Inferior parietal cortex (tissue), 1 donor: Measurements from ENCODE around the gene CA9.
A peak's percentile ranks its signal among the peaks of the same experiment; 100 is the strongest.
"Not testable (repeated sequence)": the region's sequence is repeated elsewhere in the genome, so short reads cannot be mapped to it uniquely, and the experiment has no call there.

Source experiments
- DNase-seq: peaks from one replicate; pipeline ENCODE4 v3.0.0-alpha.2; 2016; ENCODE audit errors: extremely low spot score

Gene CA9

DNA sequence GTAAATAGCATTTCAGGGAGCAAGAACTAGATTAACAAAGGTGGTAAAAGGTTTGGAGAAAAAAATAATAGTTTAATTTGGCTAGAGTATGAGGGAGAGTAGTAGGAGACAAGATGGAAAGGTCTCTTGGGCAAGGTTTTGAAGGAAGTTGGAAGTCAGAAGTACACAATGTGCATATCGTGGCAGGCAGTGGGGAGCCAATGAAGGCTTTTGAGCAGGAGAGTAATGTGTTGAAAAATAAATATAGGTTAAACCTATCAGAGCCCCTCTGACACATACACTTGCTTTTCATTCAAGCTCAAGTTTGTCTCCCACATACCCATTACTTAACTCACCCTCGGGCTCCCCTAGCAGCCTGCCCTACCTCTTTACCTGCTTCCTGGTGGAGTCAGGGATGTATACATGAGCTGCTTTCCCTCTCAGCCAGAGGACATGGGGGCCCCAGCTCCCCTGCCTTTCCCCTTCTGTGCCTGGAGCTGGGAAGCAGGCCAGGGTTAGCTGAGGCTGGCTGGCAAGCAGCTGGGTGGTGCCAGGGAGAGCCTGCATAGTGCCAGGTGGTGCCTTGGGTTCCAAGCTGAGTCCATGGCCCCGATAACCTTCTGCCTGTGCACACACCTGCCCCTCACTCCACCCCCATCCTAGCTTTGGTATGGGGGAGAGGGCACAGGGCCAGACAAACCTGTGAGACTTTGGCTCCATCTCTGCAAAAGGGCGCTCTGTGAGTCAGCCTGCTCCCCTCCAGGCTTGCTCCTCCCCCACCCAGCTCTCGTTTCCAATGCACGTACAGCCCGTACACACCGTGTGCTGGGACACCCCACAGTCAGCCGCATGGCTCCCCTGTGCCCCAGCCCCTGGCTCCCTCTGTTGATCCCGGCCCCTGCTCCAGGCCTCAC is at the start of gene CA9:
CA9 (plus strand) TSS at position 797 of the 893 bp plus-strand sequence; CDS start at position 829, 32 bp downstream.
- DNase-seq, result no peak

DNA sequence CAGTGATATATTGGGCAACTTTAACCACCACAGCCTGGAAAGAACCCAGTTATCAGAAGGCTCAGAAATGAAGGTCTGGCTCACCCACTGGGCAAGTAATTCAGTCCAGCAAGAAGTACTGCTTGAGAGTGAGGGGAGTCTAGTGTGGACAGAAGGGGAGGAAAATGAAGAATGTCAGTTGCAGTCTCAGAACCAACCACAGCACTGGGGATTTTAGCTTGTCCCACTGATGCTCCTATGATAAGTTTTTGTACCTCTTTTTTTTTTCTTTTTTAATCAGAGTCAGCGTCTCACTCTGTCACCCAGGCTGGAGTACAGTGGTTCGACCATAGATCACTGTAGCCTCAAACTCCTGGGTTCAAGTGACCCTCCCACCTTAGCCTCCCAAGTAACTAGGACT is 46.2 kb upstream of the CA9 start:
- DNase-seq, result no peak

DNA sequence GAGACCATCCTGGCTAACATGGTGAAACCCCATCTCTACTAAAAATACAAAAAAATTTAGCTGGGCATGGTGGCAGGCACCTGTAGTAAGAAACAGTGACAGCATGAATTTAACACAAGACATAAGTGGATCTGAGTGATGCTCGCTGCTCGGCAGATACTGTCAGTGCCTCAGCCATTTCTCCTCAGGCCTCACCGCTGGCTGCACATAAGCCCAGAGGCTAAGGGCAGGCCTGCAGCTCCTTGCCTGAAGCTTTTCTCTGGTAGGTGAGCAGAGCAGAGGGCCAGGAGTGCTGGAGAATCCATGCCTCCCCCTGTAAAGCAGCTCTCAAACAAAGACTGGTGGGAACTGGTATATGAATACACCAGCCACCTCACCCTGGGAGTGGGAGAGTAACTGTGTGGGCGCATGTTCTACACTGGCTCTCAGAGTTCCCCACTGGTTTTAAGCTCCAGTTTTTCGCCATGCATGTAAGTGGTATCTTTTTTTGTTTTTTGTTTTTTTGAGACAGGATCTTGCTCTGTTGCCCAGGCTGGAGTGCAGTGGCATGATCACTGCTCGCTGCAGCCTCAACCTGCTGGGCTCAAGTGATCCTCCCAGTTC is 45.2 kb upstream of the CA9 start:
- DNase-seq, result no peak

DNA sequence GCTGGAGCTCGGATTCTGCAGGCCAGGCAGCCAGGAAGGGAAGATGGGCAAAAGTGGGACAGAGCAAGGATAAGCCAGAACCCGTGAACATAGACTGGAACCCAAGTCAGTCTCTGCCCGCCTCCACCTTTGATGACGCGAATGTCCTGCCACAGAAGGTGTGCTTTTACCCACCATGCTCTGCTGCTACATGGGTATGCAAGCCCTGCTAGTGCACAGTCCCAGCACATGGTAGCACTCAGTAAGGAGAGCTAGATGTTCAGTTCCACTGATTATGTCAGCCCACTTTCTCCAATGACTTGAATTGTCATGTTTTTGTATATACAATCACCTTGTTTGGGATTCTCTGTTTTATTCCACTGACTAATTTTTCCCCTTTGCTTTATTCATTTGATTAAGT is 44.1 kb upstream of the CA9 start:
- DNase-seq, result no peak

DNA sequence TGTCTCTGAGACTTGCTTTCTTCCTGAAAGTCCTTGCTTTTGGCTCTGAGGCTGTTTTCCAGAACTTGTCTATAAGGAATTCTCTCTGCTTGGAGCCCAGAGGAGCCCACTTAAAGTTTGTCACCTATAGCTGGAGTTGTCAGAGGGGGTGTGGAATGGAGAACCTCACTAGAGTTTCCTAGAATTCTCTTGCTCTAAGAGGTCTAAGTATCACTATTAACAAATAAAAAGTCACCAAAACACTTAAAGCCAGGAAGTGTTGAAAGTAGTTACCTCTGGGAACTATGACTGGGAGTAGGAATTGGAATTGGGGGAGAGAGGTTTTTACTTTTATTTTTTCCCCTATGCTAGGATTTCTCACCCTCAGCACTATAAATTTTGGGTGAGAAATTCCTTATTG is 38.0 kb upstream of the CA9 start:
- DNase-seq, result no peak

DNA sequence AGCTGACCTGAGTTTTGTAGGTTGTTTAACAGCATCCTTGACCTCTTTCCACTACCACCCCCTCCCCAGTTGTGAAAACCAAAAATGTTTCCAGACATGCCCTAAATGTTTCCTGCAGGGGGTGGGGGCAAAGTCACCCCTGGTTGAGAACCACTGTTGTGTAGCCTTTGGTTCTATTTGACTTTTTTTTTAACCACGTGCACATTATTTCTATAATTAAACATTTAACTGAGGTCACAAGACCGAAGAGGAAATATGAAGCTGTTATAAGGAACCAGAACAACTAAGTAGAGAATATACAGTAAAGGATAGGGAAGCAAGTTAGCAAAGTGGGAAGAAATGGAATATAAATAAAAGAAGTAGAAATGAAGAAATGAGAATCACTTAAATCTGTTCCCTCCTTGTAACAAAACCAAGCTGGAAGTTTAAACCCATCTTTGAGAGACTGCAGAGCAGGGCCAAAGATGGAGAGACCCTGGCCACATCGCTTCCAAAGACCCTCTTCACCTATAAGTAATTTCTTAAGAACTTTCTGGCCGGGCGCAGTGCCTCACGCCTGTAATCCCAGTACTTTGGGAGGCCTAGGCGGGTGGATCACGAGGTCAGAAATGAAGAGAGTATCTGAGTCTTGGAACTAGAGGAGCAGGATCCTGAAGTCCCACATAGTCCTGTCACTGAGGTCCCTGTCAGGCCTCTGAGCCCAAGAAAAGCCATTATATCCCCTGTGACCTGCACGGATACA is 37.4 kb upstream of the CA9 start:
- DNase-seq, result no peak

DNA sequence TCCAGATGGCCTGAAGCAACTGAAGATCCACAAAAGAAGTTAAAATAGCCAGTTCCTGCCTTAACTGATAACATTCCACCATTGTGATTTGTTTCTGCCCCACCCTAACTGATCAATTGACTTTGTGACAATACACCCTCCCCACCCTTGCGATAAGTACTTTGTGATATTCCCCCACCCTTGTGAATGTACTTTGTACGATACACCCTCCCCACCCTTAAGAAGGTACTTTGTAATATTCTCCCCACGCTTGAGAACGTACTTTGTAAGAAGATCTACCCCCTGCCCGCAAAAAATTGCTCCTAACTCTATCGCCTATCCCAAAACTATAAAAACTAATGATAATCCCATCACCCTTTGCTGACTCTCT is 36.9 kb upstream of the CA9 start:
- not testable (repeated sequence) for DNase-seq

DNA sequence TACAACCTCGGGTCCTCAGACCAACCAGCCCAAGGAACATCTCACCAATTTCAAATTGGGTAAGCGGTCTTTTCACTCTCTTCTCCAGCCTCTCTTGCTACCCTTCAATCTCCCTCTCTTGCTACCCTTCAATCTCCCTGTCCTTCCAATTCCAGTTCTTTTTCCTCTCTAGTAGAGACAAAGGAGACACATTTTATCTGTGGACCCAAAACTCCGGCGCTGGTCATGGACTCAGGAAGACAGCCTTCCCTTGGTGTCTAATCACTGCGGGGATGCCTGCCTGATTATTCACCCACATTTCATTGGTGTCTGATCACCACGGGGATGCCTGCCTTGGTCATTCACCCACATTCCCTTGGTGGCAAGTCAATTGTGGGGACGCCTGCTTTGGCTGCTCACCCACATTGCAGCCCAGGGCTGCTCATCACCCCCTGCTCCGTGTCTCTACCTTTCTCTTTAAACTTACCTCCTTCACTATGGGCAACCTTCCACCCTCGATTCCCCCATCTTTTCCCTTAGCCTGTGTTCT is 36.2 kb upstream of the CA9 start:
- DNase-seq, result not testable (repeated sequence)

DNA sequence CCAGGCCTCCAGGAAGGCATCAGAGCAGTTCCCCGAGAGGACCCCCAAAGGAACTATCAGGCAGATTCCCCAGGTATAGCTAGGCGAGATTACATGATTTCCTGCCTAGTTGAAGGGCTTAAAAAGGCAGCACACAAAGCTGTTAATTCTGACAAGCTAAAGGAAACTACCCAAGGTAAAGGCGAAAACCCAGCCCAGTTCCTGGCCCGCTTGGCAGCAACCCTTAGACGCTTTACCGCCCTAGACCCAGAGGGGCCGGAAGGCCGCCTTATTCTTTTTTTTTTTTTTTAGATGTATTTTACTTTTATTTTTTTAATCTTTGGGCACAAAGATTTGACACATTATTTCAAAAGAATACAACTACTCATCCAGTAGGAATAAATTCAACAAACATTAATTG is 35.0 kb upstream of the CA9 start:
- not testable (repeated sequence) for DNase-seq

DNA sequence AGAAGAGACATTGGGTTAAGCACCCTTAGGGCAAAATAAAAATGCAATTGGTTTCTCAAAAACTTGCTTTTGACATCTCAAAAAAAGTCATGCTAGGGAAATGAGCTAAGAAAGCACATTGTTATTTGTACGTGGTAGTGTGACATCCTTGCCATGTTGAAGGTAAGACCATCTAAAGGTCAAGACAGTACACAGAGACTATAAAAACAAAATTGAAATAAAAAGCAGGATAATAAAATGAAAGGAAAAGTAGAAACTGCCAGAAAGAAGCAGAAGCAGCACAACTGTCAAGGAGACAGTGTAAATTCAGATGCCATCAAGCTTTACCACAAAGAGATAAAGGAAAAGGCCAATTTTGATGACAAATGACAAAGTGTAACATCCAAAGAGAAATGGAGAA is 34.5 kb upstream of the CA9 start:
- DNase-seq, result not testable (repeated sequence)

DNA sequence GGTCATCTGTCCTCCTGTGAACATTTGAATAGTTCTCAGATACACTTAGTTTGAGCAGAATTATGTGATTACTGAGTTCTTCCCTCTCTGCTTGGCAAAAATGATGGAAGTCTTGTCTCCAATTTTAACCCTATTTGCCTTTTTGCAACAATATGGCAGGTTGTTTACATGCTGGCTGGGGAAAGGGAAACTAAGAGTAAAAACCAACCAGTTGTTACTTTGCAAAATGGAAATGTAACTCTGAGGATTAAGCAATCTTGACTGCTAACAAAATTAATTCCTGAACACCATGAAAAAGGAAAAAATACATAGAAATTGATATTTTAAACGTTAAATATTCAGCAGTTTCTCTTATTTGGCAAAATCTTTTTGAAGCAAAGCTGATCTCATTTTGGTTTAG is 34.1 kb upstream of the CA9 start:
- no peak for DNase-seq

DNA sequence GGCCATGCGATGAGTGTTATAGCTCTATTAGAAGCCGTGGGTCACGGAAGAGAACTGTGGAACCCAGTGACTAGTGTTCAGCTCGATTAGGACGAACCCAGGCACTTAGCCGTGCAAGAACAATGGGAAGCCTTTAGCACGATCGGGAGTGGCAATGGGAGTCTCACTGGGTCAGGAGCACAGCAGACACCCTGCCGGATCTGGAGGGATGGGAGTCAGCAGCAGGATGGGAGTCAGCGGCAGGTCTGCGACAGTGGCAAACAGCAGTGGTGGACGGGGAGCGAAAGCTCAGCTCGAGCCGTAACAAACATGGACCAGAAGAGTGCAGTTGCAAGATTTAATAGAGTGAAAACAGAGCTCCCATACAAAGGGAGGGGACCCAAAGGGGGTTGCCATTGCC is 33.3 kb upstream of the CA9 start:
- not testable (repeated sequence) for DNase-seq

DNA sequence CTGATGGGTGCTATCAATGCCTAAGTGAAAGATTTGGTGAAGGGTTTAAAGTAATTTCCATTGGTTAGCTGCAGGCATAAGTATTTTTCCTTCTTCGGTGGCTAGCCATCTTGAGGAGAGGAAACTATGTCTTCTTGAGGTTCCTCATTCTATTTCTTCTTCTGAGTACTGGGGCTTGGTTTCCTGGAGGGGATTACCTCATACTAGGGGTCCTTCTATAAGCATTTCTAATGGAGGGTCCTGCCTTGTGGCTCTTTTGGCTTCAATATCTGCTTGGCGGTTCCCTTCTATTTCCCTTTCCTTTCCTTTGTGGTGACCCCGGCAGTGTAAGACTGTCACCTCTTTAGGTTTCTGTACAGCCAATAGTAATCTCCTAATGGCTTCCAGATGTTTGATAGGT is 32.2 kb upstream of the CA9 start:
- not testable (repeated sequence) for DNase-seq

DNA sequence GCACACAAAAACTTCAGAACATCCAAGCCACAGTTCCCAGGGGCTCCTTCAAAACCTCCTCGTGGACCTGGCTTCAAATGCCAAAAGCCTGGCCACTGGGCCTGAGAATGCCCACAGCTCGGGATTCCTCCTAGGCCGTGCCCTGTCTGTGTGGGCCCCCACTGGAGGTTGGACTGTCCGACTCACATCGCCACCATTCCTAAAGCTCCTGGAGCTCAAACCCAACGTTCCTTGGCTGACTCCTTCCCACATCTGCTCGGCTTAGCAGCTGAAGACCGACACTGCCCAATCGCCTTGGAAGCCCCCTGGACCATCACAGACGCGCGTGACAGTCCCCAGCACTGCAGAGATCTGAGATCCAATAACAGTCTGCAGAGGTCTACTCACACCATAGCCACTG is 30.7 kb upstream of the CA9 start:
- no peak for DNase-seq

DNA sequence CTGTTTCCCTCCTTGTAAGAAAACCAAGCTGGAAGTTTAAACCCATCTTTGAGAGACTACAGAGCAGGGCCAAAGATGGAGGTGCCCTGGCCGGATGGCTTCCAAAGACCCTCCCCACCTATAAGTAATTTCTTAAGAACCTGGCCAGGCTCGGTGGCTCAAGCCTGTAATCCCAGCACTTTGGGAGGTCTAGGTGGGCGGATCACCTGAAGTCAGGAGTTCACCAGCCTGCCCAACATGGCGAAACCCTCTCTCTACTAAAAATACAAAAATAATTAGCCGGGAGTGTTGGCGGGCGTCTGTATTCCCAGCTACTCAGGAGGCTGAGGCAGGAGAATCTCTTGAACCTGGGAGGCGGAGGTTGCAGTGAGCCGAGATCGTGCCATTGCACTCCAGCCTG is 28.0 kb upstream of the CA9 start:
- not testable (repeated sequence) for DNase-seq

DNA sequence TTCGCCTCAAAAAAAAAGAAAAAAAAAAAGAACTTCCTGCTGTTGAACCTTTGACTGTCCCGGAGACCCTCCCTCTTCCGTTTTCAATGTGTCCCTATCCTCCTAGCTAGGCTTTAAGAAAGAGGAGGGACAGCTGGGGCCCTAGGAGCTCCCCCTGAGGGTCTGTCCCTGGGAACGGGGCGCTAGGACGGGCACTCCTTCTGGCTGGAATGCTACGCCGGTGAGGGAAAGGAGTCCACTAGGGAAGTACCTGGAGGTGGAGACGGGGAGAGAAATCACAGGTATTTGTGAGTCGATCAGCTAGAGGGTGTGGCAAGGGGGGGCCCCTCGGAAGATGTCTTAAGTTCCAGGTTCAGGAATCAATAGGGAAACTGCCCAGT is 27.6 kb upstream of the CA9 start:
- peak; percentile 22 for DNase-seq

DNA sequence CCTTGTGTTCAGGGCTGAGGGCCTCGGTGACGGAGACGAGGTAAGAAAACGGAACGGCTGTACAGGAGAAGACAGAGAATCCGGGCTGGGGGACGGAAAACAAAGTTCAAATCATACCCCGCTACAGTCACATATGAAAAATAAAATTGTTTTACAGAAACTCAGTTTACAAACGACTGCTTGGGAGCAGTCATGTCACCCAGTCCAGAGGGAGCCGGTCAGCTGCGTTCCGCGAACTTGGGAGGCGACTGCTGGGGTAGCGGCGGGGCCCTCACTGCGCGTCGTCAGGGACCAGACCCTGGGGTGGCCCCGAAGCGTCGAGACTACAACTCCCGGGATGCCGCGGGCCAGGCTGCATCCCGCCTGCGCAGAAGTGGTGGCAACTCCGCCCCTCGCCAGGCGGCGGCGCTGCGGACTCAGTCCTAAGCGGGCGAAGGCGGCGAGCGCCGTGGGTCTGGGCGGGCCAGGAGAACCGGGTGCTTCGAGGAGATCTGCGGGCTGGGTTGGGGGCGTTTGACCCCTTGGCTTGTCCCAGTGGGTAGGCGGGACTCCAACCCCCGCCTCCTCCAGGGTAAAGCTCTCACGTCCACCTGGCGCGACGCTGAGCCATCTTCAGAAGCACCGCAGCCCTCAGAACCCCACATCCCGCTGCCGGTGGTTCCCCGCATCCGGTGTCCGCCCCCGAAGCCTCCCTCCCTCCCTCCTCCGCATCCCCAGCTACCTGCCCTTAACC is 27.0 kb upstream of the CA9 start:
- peak; percentile 94 for DNase-seq

DNA sequence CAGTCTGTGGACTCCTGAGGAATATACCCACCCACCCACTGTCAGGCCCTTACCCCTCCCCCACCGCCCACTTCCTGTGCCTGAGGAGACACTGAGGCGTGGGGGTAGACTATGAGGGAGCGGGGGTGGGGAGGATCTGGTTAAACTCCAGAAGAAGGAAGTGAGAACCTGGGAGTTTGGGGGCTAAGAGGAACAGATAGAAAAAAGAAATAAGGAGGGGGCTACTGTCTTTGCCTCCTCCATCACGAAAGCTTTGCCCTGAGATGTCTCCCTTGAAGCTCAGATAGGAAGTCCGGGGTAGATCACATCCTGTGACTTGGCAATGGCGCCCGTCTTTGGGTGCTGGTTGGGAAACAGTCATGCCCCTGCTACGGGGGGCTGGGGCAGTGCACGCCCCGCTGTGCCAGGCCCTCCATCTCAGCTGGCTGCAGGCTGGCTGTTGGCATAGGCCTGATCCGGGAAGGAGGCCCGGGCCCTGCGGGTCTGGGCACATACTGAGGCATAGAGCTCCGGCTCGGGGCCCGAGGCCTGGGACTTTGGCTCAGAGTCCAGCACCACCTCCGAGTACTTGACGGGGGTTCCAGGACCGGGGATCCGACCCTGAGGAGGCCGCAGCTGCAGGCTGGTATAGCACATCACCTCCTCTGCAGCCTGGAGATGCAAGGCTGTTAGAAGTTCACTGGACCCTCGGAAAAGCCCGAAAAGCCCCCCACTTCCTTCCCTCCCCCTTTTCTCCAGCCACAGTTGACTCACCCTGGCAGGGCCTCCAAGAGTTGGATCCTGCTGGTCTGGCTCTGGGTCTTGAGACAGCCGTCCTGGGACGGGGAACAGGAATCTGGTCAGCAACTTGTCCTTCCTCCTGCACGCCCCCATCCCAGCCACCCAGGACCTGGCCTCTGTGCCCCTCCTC is 24.0 kb upstream of the CA9 start:
- DNase-seq, result no peak

DNA sequence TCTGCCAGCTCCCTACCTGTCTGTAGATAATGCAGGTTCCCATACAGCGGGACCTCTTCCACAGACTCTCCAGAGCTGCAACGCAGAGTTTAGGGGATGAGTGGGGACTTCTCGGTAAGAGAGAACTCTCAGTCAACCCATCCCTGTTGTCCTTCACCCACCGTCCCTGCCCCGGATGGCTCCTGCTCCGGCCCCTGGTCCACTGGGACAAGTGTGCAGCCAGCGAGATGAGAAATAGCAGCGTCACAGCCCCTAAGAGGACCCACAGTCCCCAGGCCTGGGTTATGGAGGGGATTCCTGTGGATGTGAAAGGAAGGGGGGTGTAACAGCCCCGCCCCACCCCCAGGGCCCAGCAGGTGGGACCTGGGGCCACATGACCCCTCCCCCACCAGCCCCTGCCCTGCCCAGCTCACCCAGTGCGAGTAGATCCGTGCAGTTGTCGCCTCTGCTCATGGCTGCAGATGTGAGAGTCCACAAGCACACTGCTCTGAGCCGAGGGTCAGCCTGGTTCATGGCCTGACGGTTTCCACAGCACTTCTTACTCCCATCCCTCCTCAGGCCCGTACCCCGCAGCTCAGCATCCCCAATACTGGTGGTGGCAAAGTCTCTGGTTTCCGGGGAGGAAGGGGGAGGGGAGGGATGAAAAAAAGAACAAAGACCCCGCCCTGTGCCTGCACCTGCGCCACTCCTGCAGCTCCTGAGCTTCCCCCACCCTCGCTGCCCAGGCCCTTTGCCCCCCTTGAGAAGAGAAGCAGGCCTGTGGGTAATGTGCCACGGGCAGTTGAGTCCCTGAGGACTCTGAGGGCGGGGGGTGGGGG is 23.2 kb upstream of the CA9 start, which contains the start of gene SIT1:
SIT1 (minus strand) TSS at position 591 of the 818 bp plus-strand sequence; CDS start at position 513, 78 bp downstream.
- no peak for DNase-seq
